SK-N-SH (cell line): ENCODE data around the gene HDHD5. TPM values are rescaled to one million over a fixed set of nuclear protein-coding genes. Genes with fewer than 3 reads are reported as not detected.

Source experiments
- CTCF ChIA-PET: fragments of 300-600, 350-600 bp; formaldehyde crosslinking; extraction: SDS; loops from one replicate; lab custom pipeline; 2021; lab: Yijun Ruan, JAX
- POLR2A ChIA-PET: fragments of 350-600 bp; sonication (Branson Sonifier 250); formaldehyde crosslinking; extraction: SDS; loops from one replicate; lab custom pipeline; 2020; ENCODE audit warnings: antibody characterized with exemption, inconsistent platforms; lab: Yijun Ruan, JAX
- DNase-seq: peaks from one replicate; pipeline ENCODE4 v3.0.0; 2012
- H2AFZ ChIP-seq: fragments of 200-600 bp; sonication (generic); 2 replicates; pipeline ENCODE4 v1.8.1; 2016; ENCODE audit warnings: antibody characterized with exemption, mild to moderate bottlenecking, low read depth
- H3F3A ChIP-seq: fragments of 200-600 bp; sonication (generic); replicated peaks from 2 replicates; pipeline ENCODE3; 2016; ENCODE audit warnings: antibody characterized with exemption, mild to moderate bottlenecking; ENCODE audit not compliant: insufficient read depth
- H3K27ac ChIP-seq, 2 experiments: fragments of 200-500 bp in 1 of 2; fragments of 200-600 bp in 1 of 2; sonication (Bioruptor generic) in 1 of 2; sonication (generic), shearing (Covaris generic) in 1 of 2; 2 replicates each; pipeline versions ENCODE4 v1.5.1 to v1.6.1; 2014 to 2016; ENCODE audit warnings: low read depth in 2 of 2, inconsistent platforms in 1 of 2, low read length in 1 of 2, mild to moderate bottlenecking in 1 of 2, mixed read lengths in 1 of 2
- H3K27me3 ChIP-seq: fragments of 200-600 bp; sonication (generic), shearing (Covaris generic); 2 replicates; pipeline ENCODE4 v1.6.1; 2016; ENCODE audit warnings: mixed run types; ENCODE audit not compliant: insufficient read depth
- H3K36me3 ChIP-seq, 2 experiments: fragments of 200-500 bp in 1 of 2; fragments of 200-600 bp in 1 of 2; sonication (Bioruptor generic) in 1 of 2; sonication (generic) in 1 of 2; replicated peaks in 1 of 2; 2 replicates each; pipeline versions ENCODE3 to v1.5.1; 2014 to 2016; ENCODE audit warnings: low read length in 1 of 2, mild to moderate bottlenecking in 1 of 2; ENCODE audit not compliant: insufficient read depth in 2 of 2, control insufficient read depth in 1 of 2
- H3K4me1 ChIP-seq, 2 experiments: fragments of 200-500 bp in 1 of 2; fragments of 200-600 bp in 1 of 2; sonication (Bioruptor generic) in 1 of 2; sonication (generic), shearing (Covaris generic) in 1 of 2; 2 replicates each; pipeline versions ENCODE4 v1.5.1 to v1.6.1; 2014 to 2016; ENCODE audit warnings: low read depth in 1 of 2, low read length in 1 of 2, mixed run types in 1 of 2; ENCODE audit not compliant: insufficient read depth in 2 of 2, control insufficient read depth in 1 of 2
- H3K4me2 ChIP-seq: fragments of 200-600 bp; sonication (generic), shearing (Covaris generic); 2 replicates; pipeline ENCODE4 v1.6.1; 2017; ENCODE audit warnings: mixed run types
- H3K4me3 ChIP-seq, 2 experiments: fragments of 200-500 bp in 1 of 2; fragments of 200-600 bp in 1 of 2; sonication (Bioruptor generic) in 1 of 2; sonication (generic), shearing (Covaris generic) in 1 of 2; 2 replicates each; pipeline versions ENCODE4 v1.5.1 to v1.8.1; 2014 to 2016; ENCODE audit warnings: low read depth in 2 of 2, inconsistent platforms in 1 of 2, low read length in 1 of 2, mild to moderate bottlenecking in 1 of 2, mixed read lengths in 1 of 2, moderate library complexity in 1 of 2
- H3K79me2 ChIP-seq: fragments of 200-600 bp; sonication (generic); 2 replicates; pipeline ENCODE4 v1.8.1; 2017; ENCODE audit warnings: mild to moderate bottlenecking; ENCODE audit not compliant: insufficient read depth
- H3K9ac ChIP-seq: fragments of 200-600 bp; sonication (generic); 2 replicates; pipeline ENCODE4 v1.6.1; 2017; ENCODE audit warnings: mixed run types
- H3K9me2 ChIP-seq: fragments of 200-600 bp; sonication (generic); 2 replicates; pipeline ENCODE4 v1.6.1; 2017; ENCODE audit warnings: mixed run types
- H3K9me3 ChIP-seq: fragments of 200-600 bp; sonication (generic); 2 replicates; pipeline ENCODE4 v1.6.1; 2017; ENCODE audit warnings: mixed run types, mild to moderate bottlenecking, moderate library complexity
- H4K20me1 ChIP-seq: fragments of 200-600 bp; sonication (generic); 2 replicates; pipeline ENCODE4 v1.6.1; 2017; ENCODE audit warnings: mild to moderate bottlenecking, mixed run types; ENCODE audit not compliant: insufficient read depth
- EP300 ChIP-seq, 2 experiments: IDR thresholded peaks; 2 replicates each; pipeline versions ENCODE4 v1.4.0 to v1.6.1; 2012; ENCODE audit warnings: borderline replicate concordance in 1 of 2, low read depth in 1 of 2, low read length in 1 of 2
- FOSL2 ChIP-seq: IDR thresholded peaks from 2 replicates; pipeline ENCODE4 v1.4.0; 2012; ENCODE audit warnings: low read depth, mild to moderate bottlenecking, moderate library complexity, borderline replicate concordance
- FOXJ3 ChIP-seq: sonication (generic); formaldehyde crosslinking; IDR thresholded peaks from 2 replicates; pipeline ENCODE4 v1.5.1; 2020; ENCODE audit warnings: mild to moderate bottlenecking, missing genetic modification reagents
- GATA2 ChIP-seq: sonication (generic); formaldehyde crosslinking; IDR thresholded peaks from 2 replicates; pipeline ENCODE4 v1.5.0; 2020; ENCODE audit warnings: mild to moderate bottlenecking, missing genetic modification reagents
- SMC3 ChIP-seq: IDR thresholded peaks from 2 replicates; pipeline ENCODE4 v1.6.1; 2012; ENCODE audit warnings: low read depth, low read length, improper control_type of control experiment
- TCF12 ChIP-seq: IDR thresholded peaks from 2 replicates; pipeline ENCODE4 v1.4.0; 2012
- TEAD4 ChIP-seq: IDR thresholded peaks from 2 replicates; pipeline ENCODE4 v1.4.0; 2012; ENCODE audit warnings: mild to moderate bottlenecking, borderline replicate concordance; ENCODE audit not compliant: insufficient read depth
- YY1 ChIP-seq: IDR thresholded peaks from 2 replicates; pipeline ENCODE4 v1.4.0; 2012; ENCODE audit warnings: low read depth, mild to moderate bottlenecking
- WGBS: methylation state at CpG from one replicate; pipeline ENCODE4 v1.1.6; 2017; ENCODE audit warnings: low lambda C conversion rate; 5-methylcytosine and 5-hydroxymethylcytosine counted together
- polyA plus RNA-seq, 3 experiments: library from polyadenylated mRNA; depleted of rRNA; stranded (reverse); fragments of >200 nt; gene quantifications; 2 replicates each; pipeline ENCODE4 v1.2.3, GENCODE V29; 2012
- TF ChIP-seq, protein P1 (sequence below): IDR thresholded peaks from 2 replicates; pipeline ENCODE4 v1.4.0; 2012; ENCODE audit warnings: low read depth
- TF ChIP-seq, protein P2 (sequence below): fragments of 150-350 bp; IDR thresholded peaks from 2 replicates; pipeline ENCODE4 v1.6.1; 2016; ENCODE audit warnings: mild to moderate bottlenecking, low read depth, low read length

The HDHD5 gene
- polyA plus RNA-seq, 1 of the 3 experiments (the other 2 are of a cell fraction), result 43.3 TPM

DNA sequence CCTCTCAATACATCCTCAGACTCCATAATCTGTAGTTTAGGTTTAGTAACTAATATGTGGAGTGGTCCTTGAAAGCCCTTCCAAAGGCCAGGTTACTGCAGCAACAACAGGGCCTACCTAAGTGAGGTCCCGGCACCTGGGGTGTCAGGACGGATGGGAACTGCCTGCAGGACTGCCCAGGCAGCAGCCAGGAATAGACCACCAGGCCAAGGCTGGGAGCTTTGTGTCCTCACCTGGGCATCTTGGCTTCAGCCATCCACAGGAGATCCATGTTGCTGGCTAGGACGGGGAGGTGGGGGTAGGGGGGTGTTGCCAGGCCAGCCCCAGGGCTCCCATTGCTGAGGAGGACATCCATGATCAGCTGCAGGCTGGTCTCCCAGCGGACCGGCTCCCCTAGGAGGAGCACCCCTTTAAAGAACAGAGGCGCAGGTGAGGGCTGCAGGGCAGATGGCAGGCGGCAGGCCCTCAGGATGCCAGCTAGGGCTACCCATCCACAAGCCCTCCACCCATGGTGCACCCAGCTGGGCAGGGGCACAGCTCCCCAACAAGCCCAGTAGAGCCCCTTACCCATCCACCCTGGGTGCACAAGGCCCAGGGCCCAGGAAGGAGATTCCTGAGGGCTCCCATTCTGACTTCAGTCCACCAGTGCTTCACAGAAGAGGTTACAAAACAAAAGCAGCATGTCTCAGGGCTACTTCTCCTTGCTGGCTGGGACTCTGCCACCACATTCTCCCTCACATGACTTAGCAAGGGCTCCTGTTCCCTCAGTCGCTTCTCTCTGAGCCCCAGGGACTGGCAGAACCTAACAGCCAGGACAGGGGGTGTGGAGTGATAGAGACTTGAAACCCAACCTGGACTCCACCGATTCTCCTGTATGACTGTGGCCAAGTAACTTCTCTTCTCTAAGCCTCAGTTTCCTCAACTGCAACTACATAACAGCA is 18.0 kb downstream of the HDHD5 start:
- POLR2A ChIA-PET, result no interaction called here
- H3F3A ChIP-seq, result no peaks in the 10 kb centered on the region
- TF ChIP-seq TCF12 (no peak), FOSL2 (no peak), GATA2 (CRISPR knock-in tag) (no peak), YY1 (no peak), SMC3 (no peak)
- TF ChIP-seq, protein P1, sequence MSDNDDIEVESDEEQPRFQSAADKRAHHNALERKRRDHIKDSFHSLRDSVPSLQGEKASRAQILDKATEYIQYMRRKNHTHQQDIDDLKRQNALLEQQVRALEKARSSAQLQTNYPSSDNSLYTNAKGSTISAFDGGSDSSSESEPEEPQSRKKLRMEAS, result no peak
- H2AFZ ChIP-seq, result no peak overlapping the region
- H3K4me2 ChIP-seq, result no peak overlapping the region
- 100% methylated on average over 2 of the region's 9 CpGs for WGBS
- H3K9me3 ChIP-seq, result no peaks in the 10 kb centered on the region
- no peaks in the 10 kb centered on the region; a peak in 1 of 4 replicates for H3K4me1 ChIP-seq
- no peaks in the 10 kb centered on the region for H3K79me2 ChIP-seq
- H4K20me1 ChIP-seq, result no peaks in the 10 kb centered on the region
- H3K9me2 ChIP-seq, result no peaks in the 10 kb centered on the region
- H3K9ac ChIP-seq, result no peak overlapping the region
- H3K27me3 ChIP-seq, result no peaks in the 10 kb centered on the region
- no peak for DNase-seq
- H3K27ac ChIP-seq, result no peak overlapping the region
- H3K36me3 ChIP-seq, result peaks cover 9 to 44% of the 10 kb centered on the region in 2 experiments
- CTCF ChIA-PET, result interaction anchor here (1.3 to 3.1 kb wide), 2 partner anchors 16 to 31 kb away, joined by 3 to 9 read pairs; no protein-coding TSS in a partner anchor
- no peak overlapping the region for H3K4me3 ChIP-seq

DNA sequence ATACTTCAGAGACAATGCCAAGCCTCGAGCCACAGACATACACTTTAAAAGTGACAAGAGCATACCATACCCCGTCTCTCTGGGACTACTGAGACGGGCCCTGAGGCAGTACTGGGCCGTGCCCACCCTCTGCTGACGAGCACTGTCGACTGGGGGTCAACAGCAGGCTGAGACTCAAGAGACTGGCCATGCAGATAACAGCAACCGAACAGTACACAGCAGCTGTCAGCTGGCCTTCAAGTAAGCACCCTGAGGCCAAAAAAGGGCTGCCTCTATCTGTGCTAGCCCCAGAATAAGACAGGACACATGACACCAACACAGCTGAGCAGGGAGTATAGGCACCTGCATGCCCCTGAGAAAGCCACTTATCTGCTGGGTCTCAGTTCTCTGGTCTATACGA is 19.1 kb downstream of the HDHD5 start:
- no peak overlapping the region for H2AFZ ChIP-seq
- H3K27ac ChIP-seq, result no peak overlapping the region
- CTCF ChIA-PET, result interaction anchor here (1.3 to 3.1 kb wide), 2 partner anchors 15 to 32 kb away, joined by 3 to 9 read pairs; no protein-coding TSS in a partner anchor
- H3K9me3 ChIP-seq, result no peaks in the 10 kb centered on the region
- H3K4me2 ChIP-seq, result no peak overlapping the region
- no peaks in the 10 kb centered on the region; a peak in 1 of 4 replicates for H3K4me1 ChIP-seq
- H3K27me3 ChIP-seq, result no peaks in the 10 kb centered on the region
- no peaks in the 10 kb centered on the region for H3K9me2 ChIP-seq
- H3K4me3 ChIP-seq, result no peak overlapping the region
- no peak for DNase-seq
- H4K20me1 ChIP-seq, result no peaks in the 10 kb centered on the region
- no peaks in the 10 kb centered on the region for H3K79me2 ChIP-seq
- no peak overlapping the region for H3K9ac ChIP-seq
- POLR2A ChIA-PET, result no interaction called here
- TF ChIP-seq FOXJ3 (CRISPR knock-in tag) (no peak), TEAD4 (no peak), EP300 (IDR thresholded peaks at IDR 0.05; ENCODE audit: borderline replicate concordance in 1 of 2, low read depth in 1 of 2, low read length in 1 of 2) (no peak)
- peaks cover 9 to 44% of the 10 kb centered on the region in 2 experiments for H3K36me3 ChIP-seq
- whole genome bisulfite sequencing, result 83% methylated on average over 8 of the region's 8 CpGs
- H3F3A ChIP-seq, result no peaks in the 10 kb centered on the region

DNA sequence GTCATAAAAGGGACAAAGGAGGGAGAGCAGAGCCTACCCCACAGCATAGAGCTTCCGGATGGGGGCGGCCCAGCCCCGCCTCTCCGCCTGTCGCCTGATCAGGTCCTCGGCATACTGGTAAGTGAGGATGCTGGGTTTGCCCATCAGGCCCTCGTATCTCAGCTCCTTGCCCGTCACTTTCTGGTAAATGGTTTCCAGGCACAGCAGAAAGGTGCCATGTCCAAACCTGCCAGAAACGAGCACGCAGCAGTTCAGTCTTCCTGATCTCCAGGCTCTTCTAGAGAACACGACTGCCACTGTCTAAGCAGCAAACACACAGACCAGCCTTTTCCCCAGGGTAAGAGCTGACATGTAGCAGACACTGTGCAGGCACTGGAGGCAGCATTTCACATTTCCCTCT is 20.6 kb downstream of the HDHD5 start:
- Histone ChIP-seq H4K20me1 (no peaks in the 10 kb centered on the region), H3K9me2 (no peaks in the 10 kb centered on the region), H3K9me3 (no peaks in the 10 kb centered on the region), H3K27ac (no peak overlapping the region), H3K4me1 (no peaks in the 10 kb centered on the region; a peak in 1 of 4 replicates), H3K4me3 (no peak overlapping the region), H3K4me2 (no peak overlapping the region), H3K9ac (no peak overlapping the region), H2AFZ (no peak overlapping the region), H3F3A (no peaks in the 10 kb centered on the region), H3K36me3 (peaks cover 9 to 43% of the 10 kb centered on the region in 2 experiments), H3K27me3 (no peaks in the 10 kb centered on the region), H3K79me2 (no peaks in the 10 kb centered on the region)
- CTCF ChIA-PET, result interaction anchor here (1.1 to 3.1 kb wide), 2 partner anchors 13 to 33 kb away, joined by 3 to 9 read pairs; no protein-coding TSS in a partner anchor
- no peak for DNase-seq
- 94% methylated on average over 10 of the region's 11 CpGs for WGBS
- TF ChIP-seq TEAD4 (no peak), FOXJ3 (CRISPR knock-in tag) (no peak)
- TF ChIP-seq, protein P2, sequence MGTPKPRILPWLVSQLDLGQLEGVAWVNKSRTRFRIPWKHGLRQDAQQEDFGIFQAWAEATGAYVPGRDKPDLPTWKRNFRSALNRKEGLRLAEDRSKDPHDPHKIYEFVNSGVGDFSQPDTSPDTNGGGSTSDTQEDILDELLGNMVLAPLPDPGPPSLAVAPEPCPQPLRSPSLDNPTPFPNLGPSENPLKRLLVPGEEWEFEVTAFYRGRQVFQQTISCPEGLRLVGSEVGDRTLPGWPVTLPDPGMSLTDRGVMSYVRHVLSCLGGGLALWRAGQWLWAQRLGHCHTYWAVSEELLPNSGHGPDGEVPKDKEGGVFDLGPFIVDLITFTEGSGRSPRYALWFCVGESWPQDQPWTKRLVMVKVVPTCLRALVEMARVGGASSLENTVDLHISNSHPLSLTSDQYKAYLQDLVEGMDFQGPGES, result no peak
- POLR2A ChIA-PET, result no interaction called here
